Neural progenitor cell (in vitro differentiated cells): Measurements from ENCODE around the gene ABCC8. TPM values are rescaled to one million over a fixed set of nuclear protein-coding genes. Genes with fewer than 3 reads are reported as not detected.

Source experiments
- DNase-seq: peaks from one replicate; pipeline ENCODE4 v3.0.0-alpha.2; 2016; ENCODE audit warnings: low spot score
- H2AFZ ChIP-seq: fragments of 200-600 bp; sonication (generic); replicated peaks from 2 replicates; pipeline ENCODE4 v1.6.1; 2016; ENCODE audit warnings: antibody characterized with exemption
- H3F3A ChIP-seq: fragments of 200-600 bp; sonication (generic); 2 replicates; pipeline ENCODE4 v1.6.1; 2016; ENCODE audit warnings: antibody characterized with exemption, low read depth
- H3K27ac ChIP-seq: fragments of 200-600 bp; sonication (generic); 2 replicates; pipeline ENCODE4 v1.5.1; 2016; ENCODE audit warnings: mild to moderate bottlenecking
- H3K27me3 ChIP-seq: fragments of 200-600 bp; sonication (generic); 2 replicates; pipeline ENCODE4 v1.6.1; 2016; ENCODE audit warnings: mild to moderate bottlenecking, moderate library complexity
- H3K36me3 ChIP-seq: fragments of 200-600 bp; sonication (generic); 2 replicates; pipeline ENCODE4 v1.5.1; 2016
- H3K4me1 ChIP-seq: fragments of 200-600 bp; sonication (generic); 2 replicates; pipeline ENCODE4 v1.6.1; 2016; ENCODE audit warnings: mixed run types
- H3K4me2 ChIP-seq: fragments of 200-600 bp; sonication (generic); 2 replicates; pipeline ENCODE4 v1.6.1; 2016
- H3K4me3 ChIP-seq: fragments of 200-600 bp; sonication (generic); 2 replicates; pipeline ENCODE4 v1.5.1; 2016
- H3K79me2 ChIP-seq: fragments of 200-600 bp; sonication (generic); 2 replicates; pipeline ENCODE4 v1.6.1; 2016; ENCODE audit warnings: low read depth
- H3K9ac ChIP-seq: fragments of 200-600 bp; sonication (generic); 2 replicates; pipeline ENCODE4 v1.6.1; 2016
- H3K9me3 ChIP-seq: fragments of 200-600 bp; sonication (generic); 2 replicates; pipeline ENCODE4 v1.5.1; 2016; ENCODE audit warnings: low read depth
- H4K20me1 ChIP-seq: fragments of 200-600 bp; sonication (generic); 2 replicates; pipeline ENCODE4 v1.6.1; 2016; ENCODE audit warnings: low read depth
- H3K27ac Mint-ChIP-seq: 3 replicates; pipeline ENCODE4 v1.8.0; 2021; ENCODE audit warnings: mixed read lengths
- H3K27me3 Mint-ChIP-seq: 2 replicates; pipeline ENCODE4 v1.8.0; 2022; ENCODE audit warnings: low read depth, mild to moderate bottlenecking, inconsistent platforms, moderate library complexity, mixed read lengths; ENCODE audit not compliant: insufficient read depth
- H3K36me3 Mint-ChIP-seq: 3 replicates; pipeline ENCODE4 v1.8.0; 2021; ENCODE audit warnings: mixed read lengths
- H3K4me1 Mint-ChIP-seq: 3 replicates; pipeline ENCODE4 v1.8.0; 2021; ENCODE audit warnings: mixed read lengths
- H3K4me3 Mint-ChIP-seq: 3 replicates; pipeline ENCODE4 v1.8.0; 2021; ENCODE audit warnings: mild to moderate bottlenecking, moderate library complexity, mixed read lengths
- H3K9me3 Mint-ChIP-seq: 3 replicates; pipeline ENCODE4 v1.8.0; 2020; ENCODE audit warnings: mixed read lengths
- EZH2 ChIP-seq: fragments of 200-600 bp; sonication (generic); IDR thresholded peaks from 2 replicates; pipeline ENCODE4 v1.6.1; 2017; ENCODE audit warnings: antibody characterized with exemption, mild to moderate bottlenecking, moderate library complexity
- EZH2phosphoT487 ChIP-seq: fragments of 200-600 bp; sonication (generic); IDR thresholded peaks from 2 replicates; pipeline ENCODE4 v1.6.1; 2017; ENCODE audit warnings: antibody characterized with exemption
- total RNA-seq: library from RNA; depleted of rRNA; stranded (reverse); fragments of >200 nt; gene quantifications from 2 replicates; pipeline ENCODE4 v1.2.3, GENCODE V29; 2015; ENCODE audit warnings: low replicate concordance
- TF ChIP-seq, protein P1 (sequence below): fragments of 200-600 bp; sonication (generic); IDR thresholded peaks from 2 replicates; pipeline ENCODE4 v1.5.1; 2017; ENCODE audit warnings: antibody characterized with exemption, mild to moderate bottlenecking

Gene ABCC8
- total RNA-seq, 1 donor from 2014 or later, result 0.32 TPM

DNA sequence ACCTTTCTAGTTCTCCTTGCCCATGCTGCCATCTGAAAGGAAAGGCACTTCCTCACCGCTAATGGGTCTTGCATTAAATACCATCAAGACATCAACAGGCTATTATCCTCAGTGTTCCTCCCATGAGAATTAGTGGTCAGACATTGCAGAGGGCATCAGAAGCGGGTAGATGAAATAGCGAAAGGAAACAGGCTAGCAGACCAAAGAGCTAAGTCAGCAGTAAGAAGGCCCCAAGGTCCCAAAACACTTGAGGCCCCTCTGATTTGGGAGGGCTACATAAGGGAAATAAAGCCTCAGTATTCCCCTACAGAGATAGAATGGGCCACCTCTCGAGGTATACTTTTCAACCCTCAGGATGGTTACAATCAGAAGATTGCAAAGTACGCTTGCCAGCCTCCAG, 101.1 kb downstream of the ABCC8 start:
- Histone ChIP-seq H3K36me3 (no peaks in the 10 kb centered on the region), H2AFZ (no peak overlapping the region), H3F3A (no peaks in the 10 kb centered on the region), H3K9ac (no peak overlapping the region), H3K4me2 (no peak overlapping the region), H3K27ac (no peak overlapping the region), H4K20me1 (no peaks in the 10 kb centered on the region), H3K4me3 (no peak overlapping the region), H3K9me3 (peaks cover 13% of the 10 kb centered on the region), H3K4me1 (no peaks in the 10 kb centered on the region), H3K79me2 (no peaks in the 10 kb centered on the region), H3K27me3 (no peaks in the 10 kb centered on the region)
- H3K4me1 Mint-ChIP-seq, result no peaks in the 10 kb centered on the region
- H3K27ac Mint-ChIP-seq, result no peak overlapping the region
- peaks cover 35% of the 10 kb centered on the region for H3K9me3 Mint-ChIP-seq
- no peaks in the 10 kb centered on the region for H3K27me3 Mint-ChIP-seq
- TF ChIP-seq, protein P1, sequence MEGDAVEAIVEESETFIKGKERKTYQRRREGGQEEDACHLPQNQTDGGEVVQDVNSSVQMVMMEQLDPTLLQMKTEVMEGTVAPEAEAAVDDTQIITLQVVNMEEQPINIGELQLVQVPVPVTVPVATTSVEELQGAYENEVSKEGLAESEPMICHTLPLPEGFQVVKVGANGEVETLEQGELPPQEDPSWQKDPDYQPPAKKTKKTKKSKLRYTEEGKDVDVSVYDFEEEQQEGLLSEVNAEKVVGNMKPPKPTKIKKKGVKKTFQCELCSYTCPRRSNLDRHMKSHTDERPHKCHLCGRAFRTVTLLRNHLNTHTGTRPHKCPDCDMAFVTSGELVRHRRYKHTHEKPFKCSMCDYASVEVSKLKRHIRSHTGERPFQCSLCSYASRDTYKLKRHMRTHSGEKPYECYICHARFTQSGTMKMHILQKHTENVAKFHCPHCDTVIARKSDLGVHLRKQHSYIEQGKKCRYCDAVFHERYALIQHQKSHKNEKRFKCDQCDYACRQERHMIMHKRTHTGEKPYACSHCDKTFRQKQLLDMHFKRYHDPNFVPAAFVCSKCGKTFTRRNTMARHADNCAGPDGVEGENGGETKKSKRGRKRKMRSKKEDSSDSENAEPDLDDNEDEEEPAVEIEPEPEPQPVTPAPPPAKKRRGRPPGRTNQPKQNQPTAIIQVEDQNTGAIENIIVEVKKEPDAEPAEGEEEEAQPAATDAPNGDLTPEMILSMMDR, result no peak
- TF ChIP-seq EZH2, result no peak
- no peak for TF ChIP-seq EZH2phosphoT487
- peaks cover 49% of the 10 kb centered on the region for H3K36me3 Mint-ChIP-seq
- no peak overlapping the region for H3K4me3 Mint-ChIP-seq
- no peak for DNase-seq

DNA sequence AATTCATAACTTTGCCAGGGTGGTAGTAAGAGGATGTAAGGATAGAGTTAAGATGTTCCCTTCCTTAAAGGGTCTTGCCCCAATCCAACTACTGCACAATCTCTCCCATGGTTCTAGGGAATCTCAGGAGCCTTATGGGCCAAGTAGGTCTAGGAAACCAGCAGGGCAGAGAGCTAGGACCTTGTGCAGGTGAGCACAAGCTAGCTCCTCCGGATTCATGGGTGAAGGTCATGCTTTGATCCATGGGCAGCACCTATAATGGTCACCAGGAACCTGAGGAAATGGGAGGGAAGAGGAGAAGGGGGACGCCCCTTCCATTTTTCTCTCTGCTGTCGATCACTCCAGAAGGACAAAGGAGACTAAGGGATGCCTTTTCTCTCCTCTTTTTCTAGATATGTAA, 105.0 kb downstream of the ABCC8 start:
- Histone ChIP-seq H3K36me3 (no peaks in the 10 kb centered on the region), H3K9me3 (peaks cover 16% of the 10 kb centered on the region), H3K4me1 (no peaks in the 10 kb centered on the region), H3K27me3 (no peaks in the 10 kb centered on the region), H3K79me2 (no peaks in the 10 kb centered on the region), H3K9ac (no peak overlapping the region), H3K4me2 (no peak overlapping the region), H3F3A (no peaks in the 10 kb centered on the region), H4K20me1 (no peaks in the 10 kb centered on the region), H3K27ac (no peak overlapping the region), H3K4me3 (no peak overlapping the region), H2AFZ (no peak overlapping the region)
- DNase-seq, result peak; percentile 33
- H3K4me1 Mint-ChIP-seq, result no peaks in the 10 kb centered on the region
- TF ChIP-seq EZH2phosphoT487 (no peak), EZH2 (no peak)
- TF ChIP-seq, protein P1, result no peak
- H3K36me3 Mint-ChIP-seq, result peaks cover 63% of the 10 kb centered on the region
- H3K27ac Mint-ChIP-seq, result no peak overlapping the region
- H3K9me3 Mint-ChIP-seq, result peaks cover 52% of the 10 kb centered on the region
- H3K4me3 Mint-ChIP-seq, result no peak overlapping the region
- H3K27me3 Mint-ChIP-seq, result no peaks in the 10 kb centered on the region

DNA sequence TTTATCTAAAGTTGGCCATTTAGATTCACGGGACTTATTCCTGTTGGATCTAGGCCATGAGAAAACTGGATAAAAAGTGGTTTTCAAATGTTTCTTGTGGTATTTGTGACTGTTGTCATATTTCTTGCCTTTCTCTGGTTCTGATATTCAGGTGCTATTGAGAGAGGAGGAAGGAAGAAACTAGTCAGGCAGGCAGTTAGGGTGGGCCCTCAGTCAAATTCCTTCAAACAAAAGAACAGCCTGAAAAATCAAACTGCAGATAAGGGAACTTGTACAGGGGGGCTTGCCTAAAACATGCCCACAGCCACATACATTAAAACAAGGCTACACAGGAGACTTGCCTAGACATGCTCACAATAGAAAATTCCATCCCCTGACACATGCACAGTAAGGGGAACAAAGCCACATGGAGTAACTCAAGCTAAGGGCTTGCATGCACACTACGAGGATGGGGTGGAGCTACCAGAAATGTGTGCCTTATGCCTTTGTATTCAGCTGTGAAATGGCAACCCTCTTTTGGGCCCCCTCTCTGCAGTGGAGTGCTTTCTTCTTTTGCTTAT, 106.9 kb downstream of the ABCC8 start:
- Histone ChIP-seq H3K9ac (no peak overlapping the region), H3K36me3 (no peaks in the 10 kb centered on the region), H3F3A (no peaks in the 10 kb centered on the region), H3K4me3 (no peak overlapping the region), H3K79me2 (no peaks in the 10 kb centered on the region), H3K9me3 (peaks cover 16% of the 10 kb centered on the region), H2AFZ (no peak overlapping the region), H3K4me2 (no peak overlapping the region), H3K4me1 (no peaks in the 10 kb centered on the region), H4K20me1 (no peaks in the 10 kb centered on the region), H3K27me3 (no peaks in the 10 kb centered on the region), H3K27ac (no peak overlapping the region)
- Mint-ChIP-seq H3K27me3 (no peaks in the 10 kb centered on the region), H3K27ac (no peak overlapping the region), H3K9me3 (peaks cover 52% of the 10 kb centered on the region), H3K4me3 (no peak overlapping the region), H3K4me1 (no peaks in the 10 kb centered on the region), H3K36me3 (peaks cover 56% of the 10 kb centered on the region)
- TF ChIP-seq, protein P1, result no peak
- no peak for DNase-seq
